ENCODE data around the gene NBPF3.

The NBPF3 gene

GRCh38 chr1:21520899-21521716, 81.2 kb downstream of the NBPF3 start:
- DNase-seq = no peak

DNA sequence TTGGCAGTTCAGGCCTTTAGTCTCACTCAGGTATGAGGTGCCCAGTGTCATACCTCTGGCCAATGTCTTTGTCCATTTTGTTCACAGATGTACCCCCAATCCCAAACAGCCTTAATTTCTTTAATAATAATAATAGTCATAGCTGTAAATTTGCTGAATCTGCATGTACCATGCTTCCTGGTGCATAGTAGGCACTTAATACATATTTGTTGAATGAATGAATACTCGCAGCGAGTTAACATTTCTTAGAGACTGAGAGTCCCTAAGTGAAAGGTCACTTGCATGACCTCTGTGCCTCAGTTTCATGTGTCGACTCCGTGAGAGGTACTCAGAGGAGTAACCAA, 81.8 kb downstream of the NBPF3 start:
- no peak for DNase-seq

GRCh38 chr1:21522525-21523038, 82.6 kb downstream of the NBPF3 start:
- no peak for DNase-seq

GRCh38 chr1:21523297-21523813, 83.4 kb downstream of the NBPF3 start:
- no peak for DNase-seq

DNA sequence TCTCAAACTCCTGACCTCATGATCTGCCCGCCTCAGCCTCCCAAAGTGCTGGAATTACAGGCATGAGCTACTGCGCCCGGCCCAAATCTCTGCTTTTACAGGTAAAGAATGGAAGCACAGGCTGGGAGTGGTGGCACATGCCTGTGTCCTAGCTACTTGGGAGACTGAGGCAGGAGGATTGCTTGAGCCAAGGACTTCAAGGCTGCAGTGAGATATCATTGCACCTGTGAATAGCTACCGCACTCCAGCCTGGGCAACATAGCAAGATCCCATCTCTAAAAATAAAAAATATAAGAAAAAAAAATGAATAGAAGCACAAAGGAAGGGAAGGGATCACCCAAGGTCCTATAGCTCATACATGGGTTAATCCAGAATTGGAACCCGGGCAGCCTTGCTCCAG, 84.3 kb downstream of the NBPF3 start:
- no peak for DNase-seq

- DNase-seq = no peak
These were observed 84.9 kb downstream of the NBPF3 start for GRCh38 chr1:21524686-21525339.

DNA sequence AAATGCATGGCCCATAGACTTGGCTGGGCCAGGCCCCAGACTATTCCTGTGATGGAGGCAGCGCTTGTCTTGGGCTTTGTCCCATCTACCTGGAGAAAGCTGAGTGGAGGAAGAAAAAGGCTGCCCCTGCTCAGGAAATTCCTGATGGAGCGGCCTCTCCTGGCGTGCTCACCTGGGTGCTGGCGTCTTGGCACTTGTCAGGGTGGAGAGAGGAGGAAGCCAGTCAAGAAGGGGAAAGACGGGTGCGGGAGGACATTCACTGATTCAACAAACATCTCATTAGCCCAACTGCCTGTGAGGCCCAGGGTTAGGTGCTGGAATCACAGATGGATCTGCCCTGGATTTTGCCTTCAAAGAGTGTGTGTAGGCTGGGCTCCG, 85.4 kb downstream of the NBPF3 start:
- DNase-seq = no peak

DNA sequence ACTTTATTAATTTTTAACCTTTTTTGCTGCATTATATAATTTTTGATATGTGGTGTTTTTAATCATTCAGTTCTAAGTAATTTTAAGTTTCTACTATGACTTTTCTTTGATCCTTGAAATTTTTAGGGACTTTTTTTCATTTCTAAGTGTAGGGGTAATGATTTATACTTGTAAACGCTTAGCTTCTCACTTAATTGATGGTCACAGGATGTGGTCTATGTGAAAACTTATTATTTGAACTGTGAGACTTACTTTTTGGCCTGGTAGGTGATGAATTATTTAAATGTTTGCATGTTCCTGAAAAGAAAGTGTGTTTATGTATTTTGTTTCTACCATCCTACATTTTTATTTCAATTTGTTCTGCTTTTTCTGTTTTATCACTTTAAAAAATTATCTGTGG, 86.5 kb downstream of the NBPF3 start:
- DNase-seq = no peak

- no peak for DNase-seq
These were observed 90.6 kb downstream of the NBPF3 start for GRCh38 chr1:21530368-21531016.

DNA sequence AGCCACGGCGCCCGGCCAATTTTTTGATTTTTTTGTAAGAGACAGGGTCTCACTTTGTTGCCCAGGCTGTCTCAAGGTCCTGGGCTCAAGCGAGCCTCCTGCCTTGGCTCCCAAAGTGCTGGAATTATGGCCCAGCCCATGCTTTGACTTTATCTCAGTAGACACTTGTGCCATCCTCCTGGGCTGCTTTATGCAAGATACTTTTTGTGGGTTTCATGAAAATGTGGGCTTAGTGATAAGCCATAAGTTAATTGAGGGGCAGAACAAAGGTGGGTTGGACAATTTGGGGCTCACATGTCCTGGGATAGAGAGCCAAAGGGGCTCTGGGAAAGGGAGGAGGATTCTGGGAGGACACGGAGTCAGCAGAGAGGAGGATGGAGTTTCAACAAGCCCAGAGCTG, 91.3 kb downstream of the NBPF3 start:
- no peak for DNase-seq

- DNase-seq = no peak
These were observed 92.6 kb downstream of the NBPF3 start for GRCh38 chr1:21532496-21532895.

- DNase-seq = no peak
These were observed 93.1 kb downstream of the NBPF3 start for GRCh38 chr1:21532992-21533534.

DNA sequence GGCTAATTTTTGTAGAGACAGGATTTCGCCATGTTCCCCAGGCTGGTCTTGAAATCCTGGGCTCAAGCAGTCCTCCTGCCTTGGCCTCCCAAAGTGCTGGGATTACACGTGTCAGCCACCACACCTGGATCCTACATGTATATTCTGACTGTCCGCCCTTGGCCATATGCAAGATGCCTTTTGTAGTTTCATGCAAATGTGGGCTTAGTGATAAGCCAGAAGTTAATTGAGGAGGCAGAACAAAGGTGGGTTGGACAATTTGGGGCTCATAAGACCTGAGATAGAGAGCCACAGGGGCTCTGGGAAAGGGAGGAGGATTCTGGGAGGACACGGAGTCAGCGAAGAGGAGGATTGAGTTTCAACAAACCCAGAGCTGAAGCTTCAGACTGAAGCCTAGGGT, 94.2 kb downstream of the NBPF3 start:
- no peak for DNase-seq
